Endothelial cell of umbilical vein (primary cell): ENCODE results near the gene TBC1D8. TPM values are rescaled to one million over a fixed set of nuclear protein-coding genes. Genes with fewer than 3 reads are reported as not detected.

Experiments used
- BruUV-seq: library from RNA; stranded (reverse); fragments of 400-500 nt; replicated peaks from 2 replicates; lab custom pipeline; 2021; lab: Mats Ljungman, UMichigan
- CTCF ChIA-PET: fragments of 300-600, 350-600 bp; sonication (Branson Sonifier 250); formaldehyde crosslinking; loops from one replicate; lab custom pipeline; 2021; ENCODE audit warnings: antibody characterized with exemption, inconsistent platforms; lab: Charles Lee
- POLR2A ChIA-PET: fragments of 300-600, 350-600 bp; sonication (Branson Sonifier 250); formaldehyde crosslinking; loops from one replicate; lab custom pipeline; 2021; ENCODE audit warnings: antibody characterized with exemption, inconsistent platforms; lab: Charles Lee
- DNase-seq: peaks from one replicate; pipeline ENCODE4 v3.0.0-alpha.2; 2011; ENCODE audit warnings: low read depth, low spot score
- FAIRE-seq: peaks from 2 replicates; lab custom pipeline; 2011; peaks lifted over from hg19 to GRCh38; lab: Jason Lieb, UNC
- H2AFZ ChIP-seq: 2 replicates; pipeline ENCODE4 v1.6.0; 2012; ENCODE audit warnings: low read depth, low read length, control low read depth, inconsistent platforms
- H3K27ac ChIP-seq: 2 replicates; pipeline ENCODE4 v1.5.1; 2011; ENCODE audit warnings: low read depth, mild to moderate bottlenecking, control low read depth, low read length, moderate library complexity; ENCODE audit not compliant: insufficient read depth
- H3K27me3 ChIP-seq, 2 experiments: 2 replicates each; pipeline versions ENCODE4 v1.6.0 to v1.6.1; 2011; ENCODE audit warnings: low read length in 2 of 2, mixed read lengths in 1 of 2; ENCODE audit not compliant: control insufficient read depth in 2 of 2, insufficient read depth in 2 of 2
- H3K36me3 ChIP-seq, 2 experiments: 2 replicates in 1 of 2; 3 replicates in 1 of 2; pipeline ENCODE4 v1.5.1; 2011; ENCODE audit warnings: low read length in 2 of 2, mild to moderate bottlenecking in 1 of 2, moderate library complexity in 1 of 2; ENCODE audit not compliant: control insufficient read depth in 2 of 2, insufficient read depth in 2 of 2; ENCODE audit errors: extremely low read depth in 1 of 2
- H3K4me1 ChIP-seq: 3 replicates; pipeline ENCODE4 v1.5.1; 2011; ENCODE audit warnings: mild to moderate bottlenecking, low read length; ENCODE audit not compliant: control insufficient read depth, insufficient read depth; ENCODE audit errors: extremely low read depth
- H3K4me2 ChIP-seq: 2 replicates; pipeline ENCODE4 v1.6.1; 2011; ENCODE audit warnings: low read length, control low read depth, mixed read lengths; ENCODE audit not compliant: insufficient read depth
- H3K4me3 ChIP-seq, 3 experiments: fragments of 200-600 bp in 1 of 3; sonication (generic), shearing (Covaris generic) in 1 of 3; replicated peaks in 1 of 3; 2 replicates each; pipeline ENCODE4 v1.5.1; 2011 to 2016; ENCODE audit warnings: control low read depth in 3 of 3, low read length in 3 of 3, mild to moderate bottlenecking in 2 of 3, inconsistent platforms in 1 of 3, low read depth in 1 of 3, moderate library complexity in 1 of 3; ENCODE audit not compliant: insufficient read depth in 1 of 3
- H3K79me2 ChIP-seq: 2 replicates; pipeline ENCODE4 v1.6.0; 2012; ENCODE audit warnings: low read length, inconsistent platforms; ENCODE audit not compliant: control insufficient read depth, insufficient read depth
- H3K9ac ChIP-seq: replicated peaks from 2 replicates; pipeline ENCODE3; 2011; ENCODE audit warnings: low read length, control low read depth; ENCODE audit not compliant: insufficient read depth; ENCODE audit errors: extremely low read depth
- H3K9me1 ChIP-seq: replicated peaks from 3 replicates; pipeline ENCODE4 v1.6.0; 2011; ENCODE audit warnings: mild to moderate bottlenecking, low read length; ENCODE audit not compliant: control insufficient read depth, insufficient read depth; ENCODE audit errors: extremely low read depth
- H3K9me3 ChIP-seq: replicated peaks from 2 replicates; pipeline ENCODE4 v1.5.1; 2012; ENCODE audit warnings: low read length, inconsistent platforms; ENCODE audit not compliant: control insufficient read depth, insufficient read depth
- H4K20me1 ChIP-seq: replicated peaks from 2 replicates; pipeline ENCODE3; 2011; ENCODE audit warnings: mild to moderate bottlenecking, low read length; ENCODE audit not compliant: control insufficient read depth, insufficient read depth; ENCODE audit errors: extremely low read depth
- EZH2 ChIP-seq: IDR thresholded peaks from 2 replicates; pipeline ENCODE4 v1.6.1; 2012; ENCODE audit warnings: borderline replicate concordance, low read depth, mild to moderate bottlenecking, moderate library complexity, low read length, inconsistent platforms; ENCODE audit not compliant: severe bottlenecking
- FOS ChIP-seq: IDR thresholded peaks from 2 replicates; pipeline ENCODE4 v1.6.1; 2011; ENCODE audit warnings: mild to moderate bottlenecking, low read length, moderate library complexity, borderline replicate concordance; ENCODE audit not compliant: insufficient read depth
- GATA2 ChIP-seq: IDR thresholded peaks from 2 replicates; pipeline ENCODE4 v1.7.0; 2011; ENCODE audit warnings: low read depth, mild to moderate bottlenecking, moderate library complexity, mixed read lengths, low read length; ENCODE audit not compliant: insufficient read length, insufficient read depth
- JUN ChIP-seq: IDR thresholded peaks from 2 replicates; pipeline ENCODE4 v1.6.1; 2011; ENCODE audit warnings: borderline replicate concordance, low read depth; ENCODE audit not compliant: insufficient read length, insufficient read depth
- MYC ChIP-seq: IDR thresholded peaks from one replicate; pipeline ENCODE4 v1.6.1; 2011; ENCODE audit warnings: mild to moderate bottlenecking, low read depth, low read length
- POLR2A ChIP-seq: IDR thresholded peaks from 2 replicates; pipeline ENCODE4 v1.6.1; 2012; ENCODE audit warnings: low read depth, mild to moderate bottlenecking, control low read depth, low read length
- POLR2AphosphoS5 ChIP-seq: IDR thresholded peaks from 2 replicates; pipeline ENCODE4 v1.6.1; 2012; ENCODE audit warnings: low read depth, mild to moderate bottlenecking, control low read depth, low read length, moderate library complexity; ENCODE audit not compliant: insufficient read depth
- dilution Hi-C: fragments of 300-500 bp; cut with MboI; formaldehyde crosslinking; loops from one replicate; pipeline ENCODE4 v1.15.0; 2019; ENCODE audit warnings: low sequenced_read_pairs; ENCODE audit not compliant: extremely low pct_ligation_motif_present
- intact Hi-C: fragments of 100-400 bp; cut with micrococcal nuclease; formaldehyde crosslinking; loops from one replicate; pipeline ENCODE4 v1.10.0; 2022
- polyA plus RNA-seq, 4 experiments: library from polyadenylated mRNA; depleted of rRNA in 3 of 4; stranded (reverse) in 3 of 4; unstranded in 1 of 4; fragments of >200 nt; gene quantifications; 2 replicates each; pipeline versions ENCODE4 v1.2.1 to v1.2.3, GENCODE V29; 2011 to 2012; ENCODE audit warnings: missing spikeins in 1 of 4
- total RNA-seq: library from RNA; stranded (reverse); gene quantifications from 2 replicates; pipeline ENCODE4 v1.2.3, GENCODE V29; 2021
- TF ChIP-seq, protein P1 (sequence below), 2 donors: IDR thresholded peaks; 1 replicate in 1 of 2; 2 replicates in 1 of 2; pipeline ENCODE4 v1.5.1; 2011; ENCODE audit warnings: low read length in 2 of 2, mild to moderate bottlenecking in 2 of 2, moderate library complexity in 2 of 2, control low read depth in 1 of 2, inconsistent platforms in 1 of 2, low read depth in 1 of 2; ENCODE audit not compliant: insufficient read depth in 1 of 2; ENCODE audit errors: extremely low read depth in 1 of 2
- TF ChIP-seq, protein P2 (sequence below): IDR thresholded peaks from 2 replicates; pipeline ENCODE4 v1.6.1; 2011; ENCODE audit not compliant: insufficient read depth, insufficient read length

Gene TBC1D8
- total and polyA plus RNA-seq, 2 donors (not counting 3 experiments of a cell fraction or from before 2014, with no cell fraction given), result 28.5 to 32.1 TPM

GRCh38 chr2:101125808-101126207, 25.4 kb downstream of the TBC1D8 start:
- TF ChIP-seq POLR2A (no peak), FOS (no peak), EZH2 (no peak), JUN (no peak), POLR2AphosphoS5 (no peak), GATA2 (no peak), MYC (no peak)
- TF ChIP-seq, protein P1, sequence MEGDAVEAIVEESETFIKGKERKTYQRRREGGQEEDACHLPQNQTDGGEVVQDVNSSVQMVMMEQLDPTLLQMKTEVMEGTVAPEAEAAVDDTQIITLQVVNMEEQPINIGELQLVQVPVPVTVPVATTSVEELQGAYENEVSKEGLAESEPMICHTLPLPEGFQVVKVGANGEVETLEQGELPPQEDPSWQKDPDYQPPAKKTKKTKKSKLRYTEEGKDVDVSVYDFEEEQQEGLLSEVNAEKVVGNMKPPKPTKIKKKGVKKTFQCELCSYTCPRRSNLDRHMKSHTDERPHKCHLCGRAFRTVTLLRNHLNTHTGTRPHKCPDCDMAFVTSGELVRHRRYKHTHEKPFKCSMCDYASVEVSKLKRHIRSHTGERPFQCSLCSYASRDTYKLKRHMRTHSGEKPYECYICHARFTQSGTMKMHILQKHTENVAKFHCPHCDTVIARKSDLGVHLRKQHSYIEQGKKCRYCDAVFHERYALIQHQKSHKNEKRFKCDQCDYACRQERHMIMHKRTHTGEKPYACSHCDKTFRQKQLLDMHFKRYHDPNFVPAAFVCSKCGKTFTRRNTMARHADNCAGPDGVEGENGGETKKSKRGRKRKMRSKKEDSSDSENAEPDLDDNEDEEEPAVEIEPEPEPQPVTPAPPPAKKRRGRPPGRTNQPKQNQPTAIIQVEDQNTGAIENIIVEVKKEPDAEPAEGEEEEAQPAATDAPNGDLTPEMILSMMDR (IDR thresholded peaks at IDR 0.05; ENCODE audit: extremely low read depth in 1 of 2, insufficient read depth in 1 of 2, low read depth in 1 of 2, low read length in 2 of 2), result no peak
- TF ChIP-seq, protein P2, sequence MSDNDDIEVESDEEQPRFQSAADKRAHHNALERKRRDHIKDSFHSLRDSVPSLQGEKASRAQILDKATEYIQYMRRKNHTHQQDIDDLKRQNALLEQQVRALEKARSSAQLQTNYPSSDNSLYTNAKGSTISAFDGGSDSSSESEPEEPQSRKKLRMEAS, result no peak
- Histone ChIP-seq H3K4me2 (peak overlapping the region; percentile 74), H2AFZ (no peak overlapping the region), H3K9me1 (no peaks in the 10 kb centered on the region), H3K4me1 (peaks cover 56% of the 10 kb centered on the region), H4K20me1 (no peaks in the 10 kb centered on the region), H3K27me3 (no peaks in the 10 kb centered on the region), H3K9ac (peak overlapping the region; percentile 90), H3K4me3 (no peak overlapping the region), H3K9me3 (no peaks in the 10 kb centered on the region), H3K36me3 (no peaks in the 10 kb centered on the region), H3K27ac (peak overlapping the region; percentile 99), H3K79me2 (peaks cover 73% of the 10 kb centered on the region)
- CTCF ChIA-PET, result interaction anchor here (1.1 to 1.7 kb wide), 4 partner anchors 14 to 90 kb away, joined by 3 to 5 read pairs (median 4); no protein-coding TSS in a partner anchor
- intact Hi-C loops (loop anchor here (1.0 to 5.0 kb wide), 3 partner anchors 25 to 203 kb away; partner anchors contain the start of gene TBC1D8), dilution Hi-C loops (loop anchor here (5.0 kb wide), 1 partner anchor 64 kb away; no protein-coding TSS in a partner anchor)
- BruUV-seq, result no TSS peak
- POLR2A ChIA-PET, result interaction anchor here (2.7 kb wide), 1 partner anchor 25 kb away, joined by 12 read pairs; the partner anchor contains the start of gene TBC1D8
- no peak for DNase-seq
- no peak for FAIRE-seq
